Heart left ventricle (tissue), 16 donors: Measurements from ENCODE around the gene APOC4. TPM values are rescaled to one million over a fixed set of nuclear protein-coding genes. Genes with fewer than 3 reads are reported as not detected.
A peak's percentile ranks its signal among the peaks of the same experiment; 100 is the strongest.

Experiments
- ATAC-seq, 4 donors: fragments of 200-7000 bp; cut with Tn5 transposase; one replicate each; pipeline ENCODE4 v1.9.1; 2020 to 2022; ENCODE audit warnings: moderate library complexity in 4 of 4, mild to moderate bottlenecking in 3 of 4, moderate number of reproducible peaks in 1 of 4
- DNase-seq, 5 donors: peaks; one replicate each; pipeline ENCODE4 v3.0.0-alpha.2; 2020
- H3K27ac ChIP-seq, 12 donors: fragments of 200-600 bp; sonication (generic) in 4 of 12; one replicate each; pipeline versions ENCODE4 v1.5.0 to v1.8.0; 2016 to 2022; ENCODE audit warnings: mild to moderate bottlenecking in 2 of 12
- H3K27me3 ChIP-seq, 9 donors: fragments of 200-600 bp; sonication (generic) in 2 of 9; one replicate each; pipeline versions ENCODE4 v1.5.1 to v1.8.0; 2016 to 2022; ENCODE audit warnings: mild to moderate bottlenecking in 3 of 9
- H3K36me3 ChIP-seq, 9 donors: fragments of 200-600 bp; sonication (generic) in 2 of 9; one replicate each; pipeline versions ENCODE4 v1.5.0 to v1.8.0; 2018 to 2022; ENCODE audit warnings: mild to moderate bottlenecking in 2 of 9
- H3K4me1 ChIP-seq, 12 donors: fragments of 200-600 bp; sonication (generic) in 4 of 12; one replicate each; pipeline versions ENCODE4 v1.5.0 to v1.8.0; 2016 to 2022; ENCODE audit warnings: mild to moderate bottlenecking in 3 of 12
- H3K4me3 ChIP-seq, 12 donors: fragments of 200-600 bp; sonication (generic) in 4 of 12; one replicate each; pipeline versions ENCODE4 v1.5.0 to v1.8.0; 2017 to 2022; ENCODE audit warnings: mild to moderate bottlenecking in 9 of 12, moderate library complexity in 4 of 12
- H3K9me3 ChIP-seq, 12 donors: fragments of 200-600 bp; sonication (generic) in 4 of 12; one replicate each; pipeline versions ENCODE4 v1.5.0 to v1.8.0; 2016 to 2022; ENCODE audit warnings: mild to moderate bottlenecking in 1 of 12
- POLR2A ChIP-seq, 2 donors: fragments of 450-650 bp; IDR thresholded peaks; one replicate each; pipeline ENCODE4 v1.6.1; 2017; ENCODE audit warnings: antibody characterized with exemption in 2 of 2, mild to moderate bottlenecking in 2 of 2, moderate library complexity in 2 of 2
- WGBS, 4 donors: extraction: QIAGEN DNeasy Blood & Tissue Kit in 2 of 4; methylation state at CpG; one replicate each; pipeline versions ENCODE4 v1.1.5 to v1.1.7; 2013 to 2018; 5-methylcytosine and 5-hydroxymethylcytosine counted together
- intact Hi-C, 10 donors: fragments of 100-400 bp; cut with DNase I; formaldehyde crosslinking; loops; one replicate each; pipeline versions ENCODE4 v1.11.1 to v1.14.2; 2022
- polyA plus RNA-seq, 2 donors: library from polyadenylated mRNA; stranded (reverse); fragments of 200-250 nt; gene quantifications; one replicate each; pipeline ENCODE4 v1.2.3, GENCODE V29; 2013
- total RNA-seq, 9 donors: library from RNA; depleted of rRNA in 2 of 9; stranded (reverse); fragments of >200 nt in 2 of 9; fragmentation: NEBNext Ultra II Directional in 3 of 9; extraction: Animal tissue kit (Norgen Biotek cat#: 25700) in 3 of 9; gene quantifications; one replicate each; pipeline versions ENCODE4 v1.1.0 to v1.2.4, GENCODE V29; 2016 to 2023
- TF ChIP-seq, protein P1 (sequence below), 12 donors: fragments of 200-600 bp; sonication (generic) in 4 of 12; IDR thresholded peaks; one replicate each; pipeline versions ENCODE4 v1.5.0 to v1.8.0; 2018 to 2022; ENCODE audit warnings: antibody characterized with exemption in 12 of 12, mild to moderate bottlenecking in 5 of 12
- donor health status: ischemic (EF 13 %, LVEDD 7.1; RV severe dilation, severe dysfunction).
- donor health status: healthy with polysubstance abuse.
- donor health status: DM: no; HTN: yes; CAD: no.
- donor health status: DM: no; HTN: no; CAD: no.
- donor health status: ischemic (EF 25% LVEDD 6.9; RV normal size, moderate dysfunction).
- donor health status: ischemic (EF 25% LVEDD 5.7; RV mildly dilated, moderate dysfunction).
- donor health status: healthy.
- donor health status: DM: yes; HTN: yes; CAD: no.
- donor health status: ischemic (EF 35%, LVEDD 5.7; RV mildly dilated, moderate dysfunction).
- donor health status: nonischemic (EF 11% LVEDD 7.7; RV severe dilation, severe dysfunction).
- donor health status: DM: yes; HTN: yes; CAD: no.
- donor health status: PGD.
- donor health status: ischemic (EF 29% LVEDD 5.4; RV normal size, mild dysfunction).
- donor health status: nonischemic (EF 23%, LVEDD 6.1; RV moderate dilation, normal function).

Gene APOC4
- total and polyA plus RNA-seq, 11 donors: not detected

DNA sequence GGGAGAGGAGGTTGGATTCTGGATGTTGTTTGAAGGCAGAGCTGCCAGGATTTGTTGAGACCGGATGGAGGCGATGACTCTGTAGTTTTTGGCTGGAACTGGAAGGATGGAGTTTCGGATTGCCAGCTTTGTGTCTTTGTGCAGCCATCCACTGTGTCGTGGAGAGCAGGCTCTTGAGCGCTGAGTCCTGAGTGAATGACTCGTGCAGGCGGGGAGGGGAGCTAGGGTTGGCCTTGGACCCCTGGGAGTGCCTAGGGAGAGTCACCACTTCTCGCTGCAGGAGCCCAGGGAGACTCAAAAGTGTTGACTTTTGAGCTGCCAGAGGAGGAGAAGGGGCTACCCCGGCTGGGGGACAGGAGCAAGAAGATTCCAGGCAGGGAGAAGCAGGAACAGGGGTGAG, 47.1 kb upstream of the APOC4 start:
- Histone ChIP-seq H3K4me1 (peaks cover 0 to 23% (median 14%) of the 10 kb centered on the region in 12 donors), H3K27me3 (no peaks in the 10 kb centered on the region), H3K36me3 (peaks cover 0 to 68% (median 63%) of the 10 kb centered on the region in 9 donors), H3K9me3 (no peaks in the 10 kb centered on the region), H3K4me3 (no peak overlapping the region), H3K27ac (no peak overlapping the region)
- TF ChIP-seq POLR2A (IDR thresholded peaks at IDR 0.05): no peak
- TF ChIP-seq, protein P1, sequence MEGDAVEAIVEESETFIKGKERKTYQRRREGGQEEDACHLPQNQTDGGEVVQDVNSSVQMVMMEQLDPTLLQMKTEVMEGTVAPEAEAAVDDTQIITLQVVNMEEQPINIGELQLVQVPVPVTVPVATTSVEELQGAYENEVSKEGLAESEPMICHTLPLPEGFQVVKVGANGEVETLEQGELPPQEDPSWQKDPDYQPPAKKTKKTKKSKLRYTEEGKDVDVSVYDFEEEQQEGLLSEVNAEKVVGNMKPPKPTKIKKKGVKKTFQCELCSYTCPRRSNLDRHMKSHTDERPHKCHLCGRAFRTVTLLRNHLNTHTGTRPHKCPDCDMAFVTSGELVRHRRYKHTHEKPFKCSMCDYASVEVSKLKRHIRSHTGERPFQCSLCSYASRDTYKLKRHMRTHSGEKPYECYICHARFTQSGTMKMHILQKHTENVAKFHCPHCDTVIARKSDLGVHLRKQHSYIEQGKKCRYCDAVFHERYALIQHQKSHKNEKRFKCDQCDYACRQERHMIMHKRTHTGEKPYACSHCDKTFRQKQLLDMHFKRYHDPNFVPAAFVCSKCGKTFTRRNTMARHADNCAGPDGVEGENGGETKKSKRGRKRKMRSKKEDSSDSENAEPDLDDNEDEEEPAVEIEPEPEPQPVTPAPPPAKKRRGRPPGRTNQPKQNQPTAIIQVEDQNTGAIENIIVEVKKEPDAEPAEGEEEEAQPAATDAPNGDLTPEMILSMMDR (IDR thresholded peaks at IDR 0.05): no peak
- intact Hi-C loops: loop anchor here in 3 of 10 donors (5.0 to 10.0 kb wide), 2 partner anchors 48 to 160 kb away; partner anchors contain the start of gene NECTIN2 (in 2 of the 3)
- 77 to 87% (median 80%) methylated on average over 9 of the region's 9 CpGs for WGBS, 4 donors
- DNase-seq: no peak
- ATAC-seq: no peak

DNA sequence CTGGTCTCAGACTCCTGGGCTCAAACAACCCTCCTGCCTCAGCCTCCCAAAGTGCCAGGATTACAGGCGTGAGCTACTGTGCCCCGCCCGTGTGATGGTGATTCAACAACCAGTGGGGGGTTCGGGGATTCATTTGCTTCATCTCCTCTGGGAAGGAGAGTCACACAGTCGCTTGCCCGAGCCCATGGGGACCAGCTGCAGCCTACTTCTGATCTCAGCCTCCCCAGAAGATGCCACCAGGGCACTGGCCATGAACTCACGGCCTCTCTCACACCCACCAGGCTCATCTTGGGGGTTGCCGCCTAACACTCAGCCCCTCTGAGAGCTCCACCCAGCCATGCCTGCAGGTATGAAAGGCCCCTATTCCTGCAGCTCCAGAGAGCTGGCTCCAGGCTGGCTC, 44.2 kb upstream of the APOC4 start:
- WGBS, 4 donors: 91 to 95% (median 93%) methylated on average over 8 of the region's 8 CpGs
- DNase-seq (no peak), ATAC-seq (no peak)
- H3K9me3 ChIP-seq: no peaks in the 10 kb centered on the region
- H3K4me3 ChIP-seq: no peak overlapping the region
- intact Hi-C loops: loop anchor here in 1 of 10 donors (10.0 kb wide), 1 partner anchor 157 kb away; no protein-coding TSS in a partner anchor
- no peaks in the 10 kb centered on the region for H3K27me3 ChIP-seq
- peaks cover 0 to 93% (median 88%) of the 10 kb centered on the region in 9 donors for H3K36me3 ChIP-seq
- no peak for TF ChIP-seq POLR2A (IDR thresholded peaks at IDR 0.05)
- TF ChIP-seq, protein P1 (IDR thresholded peaks at IDR 0.05): no peak
- no peak overlapping the region for H3K27ac ChIP-seq
- peaks cover 0 to 6% (median 0%) of the 10 kb centered on the region in 12 donors for H3K4me1 ChIP-seq

DNA sequence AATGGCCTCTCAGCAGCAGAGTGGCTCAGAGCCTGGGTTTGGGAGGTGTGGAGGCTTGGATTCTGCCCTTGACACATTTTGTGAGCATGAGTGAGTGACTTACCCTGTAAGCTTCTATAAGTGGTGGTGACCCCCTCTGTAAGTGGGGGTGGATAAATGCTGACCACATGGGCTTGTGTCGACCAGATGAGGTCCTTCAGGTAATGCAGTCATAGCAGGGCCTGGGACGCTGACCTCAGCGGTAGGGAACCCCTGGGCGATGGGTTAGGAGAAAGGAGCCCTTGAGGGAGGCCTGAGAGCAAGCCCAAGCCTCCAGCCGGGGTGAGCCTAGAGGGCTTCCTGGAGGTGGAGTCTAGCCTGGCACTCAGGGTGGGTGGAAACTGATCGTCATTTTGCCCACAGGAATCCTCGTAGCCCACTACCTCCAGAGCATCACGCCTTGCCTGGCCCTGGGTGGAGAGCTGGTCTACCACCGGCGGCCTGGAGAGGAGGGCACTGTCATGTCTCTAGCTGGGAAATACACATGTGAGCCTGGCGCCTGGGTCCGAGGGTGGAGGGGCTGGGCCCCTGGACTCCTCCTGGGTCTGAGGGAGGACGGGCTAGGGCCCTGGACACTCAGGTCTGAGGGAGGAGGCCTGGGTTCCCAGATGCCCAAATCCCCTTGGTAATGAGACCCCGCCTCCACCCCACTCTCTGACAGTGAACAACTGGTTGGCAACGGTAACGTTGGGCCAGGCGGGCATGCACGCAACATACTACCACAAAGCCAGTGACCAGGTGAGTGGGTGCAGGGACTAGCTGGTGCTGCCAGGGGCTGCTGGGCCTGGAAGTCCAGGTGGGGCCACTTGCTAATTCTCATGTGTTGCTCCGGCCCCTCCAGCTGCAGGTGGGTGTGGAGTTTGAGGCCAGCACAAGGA, 41.5 kb upstream of the APOC4 start:
- Histone ChIP-seq H3K4me3 (no peak overlapping the region), H3K27me3 (peaks cover 0 to 12% (median 5%) of the 10 kb centered on the region in 9 donors), H3K36me3 (peaks cover 0 to 73% (median 65%) of the 10 kb centered on the region in 9 donors), H3K4me1 (peaks cover 0 to 13% (median 4%) of the 10 kb centered on the region in 12 donors), H3K27ac (no peak overlapping the region), H3K9me3 (no peaks in the 10 kb centered on the region)
- ATAC-seq: no peak
- TF ChIP-seq, protein P1 (IDR thresholded peaks at IDR 0.05): no peak
- TF ChIP-seq POLR2A (IDR thresholded peaks at IDR 0.05): no peak
- no peak for DNase-seq
- 81 to 96% (median 94%) methylated on average over 5 to 19 of the region's 19 CpGs for whole genome bisulfite sequencing, 4 donors
- intact Hi-C loops: loop anchor here in 8 of 10 donors (5.0 to 10.0 kb wide), 8 partner anchors 52 to 444 kb away; partner anchors contain the start of genes EXOC3L2 (in 1 of the 8) and KLC3 (in 1 of the 8)

DNA sequence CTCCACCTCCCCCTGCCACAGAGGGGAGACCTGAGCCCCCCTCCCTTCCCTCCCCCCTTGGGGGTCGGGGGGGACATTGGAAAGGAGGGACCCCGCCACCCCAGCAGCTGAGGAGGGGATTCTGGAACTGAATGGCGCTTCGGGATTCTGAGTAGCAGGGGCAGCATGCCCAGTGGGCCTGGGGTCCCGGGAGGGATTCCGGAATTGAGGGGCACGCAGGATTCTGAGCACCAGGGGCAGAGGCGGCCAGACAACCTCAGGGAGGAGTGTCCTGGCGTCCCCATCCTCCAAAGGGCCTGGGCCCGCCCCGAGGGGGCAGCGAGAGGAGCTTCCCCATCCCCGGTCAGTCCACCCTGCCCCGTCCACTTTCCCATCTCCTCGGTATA, 38.8 kb upstream of the APOC4 start:
- H3K9me3 ChIP-seq: no peaks in the 10 kb centered on the region
- H3K36me3 ChIP-seq: peaks cover 0 to 47% (median 39%) of the 10 kb centered on the region in 9 donors

More for the DNA sequence above, 38.8 kb upstream of the APOC4 start:
- H3K4me1 ChIP-seq: peaks cover 0 to 23% (median 6%) of the 10 kb centered on the region in 12 donors
- DNase-seq (no peak), ATAC-seq (peak in 3 of 4 donors; percentile 3 to 11 (median 9))
- intact Hi-C loops: loop anchor here in 9 of 10 donors (1.0 to 10.0 kb wide), 11 partner anchors 48 to 442 kb away; partner anchors contain the start of genes EXOC3L2 (in 1 of the 9) and KLC3 (in 1 of the 9)
- TF ChIP-seq, protein P1 (IDR thresholded peaks at IDR 0.05): no peak
- no peak for TF ChIP-seq POLR2A (IDR thresholded peaks at IDR 0.05)
- H3K27me3 ChIP-seq: peaks cover 0 to 34% (median 15%) of the 10 kb centered on the region in 9 donors
- no peak overlapping the region for H3K4me3 ChIP-seq
- H3K27ac ChIP-seq: no peak overlapping the region
- 68 to 81% (median 70%) methylated on average over 14 to 15 of the region's 15 CpGs for WGBS, 4 donors
